IMR-90 (cell line): ENCODE measurements around the gene ARHGAP24.

Experiments
- CTCF ChIP-seq: conservative IDR thresholded peaks from 2 replicates; pipeline ENCODE4 v1.5.1; 2012; ENCODE audit warnings: mild to moderate bottlenecking, low read depth, low read length, improper control_type of control experiment
- MAZ ChIP-seq: IDR thresholded peaks from 2 replicates; pipeline ENCODE4 v1.6.1; 2012; ENCODE audit warnings: low read depth, mild to moderate bottlenecking, low read length, improper control_type of control experiment, moderate library complexity, borderline replicate concordance
- MXI1 ChIP-seq: IDR thresholded peaks from 2 replicates; pipeline ENCODE4 v1.6.1; 2012; ENCODE audit warnings: low read depth, mild to moderate bottlenecking, low read length, moderate library complexity, borderline replicate concordance
- POLR2A ChIP-seq: IDR thresholded peaks from 2 replicates; pipeline ENCODE4 v1.6.1; 2012; ENCODE audit warnings: mild to moderate bottlenecking, low read depth, low read length
- RAD21 ChIP-seq: IDR thresholded peaks from 2 replicates; pipeline ENCODE4 v1.6.1; 2012; ENCODE audit warnings: low read length, improper control_type of control experiment
- USF2 ChIP-seq: fragments of 150-350 bp; IDR thresholded peaks from 2 replicates; pipeline ENCODE4 v1.6.1; 2017; ENCODE audit warnings: mild to moderate bottlenecking, antibody characterized with exemption, low read length, low read depth

DNA sequence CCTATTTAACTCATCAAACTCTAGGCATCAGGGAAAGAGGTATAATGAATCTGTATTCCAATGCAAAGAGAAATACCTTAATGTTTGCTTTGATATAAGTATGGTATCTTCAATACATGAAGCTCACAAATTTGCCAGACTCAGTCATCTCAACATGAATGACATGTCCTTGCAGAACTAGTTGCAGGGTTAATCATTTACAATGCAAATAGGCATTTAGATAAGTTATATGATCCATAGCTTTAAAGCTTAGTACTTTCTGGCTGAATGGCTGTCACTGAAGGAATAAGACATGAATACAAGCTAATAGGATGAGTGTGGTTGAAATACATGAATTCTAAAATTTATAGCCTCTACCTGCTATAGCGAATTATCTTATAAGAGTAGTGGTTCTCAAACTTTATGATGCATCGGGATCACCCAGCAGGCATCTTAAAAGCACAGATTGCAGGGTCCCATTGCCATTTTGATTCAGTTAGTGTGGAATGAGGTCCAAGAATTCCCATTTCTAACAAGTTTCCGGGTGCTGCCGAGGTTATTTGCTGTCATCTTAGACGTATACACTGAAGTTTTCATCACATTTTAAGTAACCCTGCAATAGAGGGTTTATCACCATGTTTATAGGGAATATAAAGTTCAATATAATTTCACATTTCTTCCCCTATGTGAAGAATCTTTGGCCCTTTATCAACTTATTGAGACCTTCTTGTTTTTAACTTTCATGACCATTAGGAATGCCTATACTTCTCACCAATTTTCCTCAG lies 439.2 kb downstream of the ARHGAP24 start:
- TF ChIP-seq CTCF (no peak), POLR2A (no peak), MAZ (no peak), RAD21 (no peak), MXI1 (no peak), USF2 (no peak)
